MCF 10A (cell line): Measurements from ENCODE around the gene UGT1A10. TPM values are rescaled to one million over a fixed set of nuclear protein-coding genes. Genes with fewer than 3 reads are reported as not detected.

Experiments used
- BruUV-seq: library from RNA; stranded (reverse); fragments of 400-500 nt; replicated peaks from 2 replicates; lab custom pipeline; 2021; lab: Mats Ljungman, UMichigan
- CTCF ChIA-PET: fragments of 300-600 bp; sonication (Branson Sonifier 250); formaldehyde crosslinking; extraction: SDS; loops from one replicate; lab custom pipeline; 2021; ENCODE audit warnings: antibody characterized with exemption, inconsistent platforms; lab: Yijun Ruan, JAX
- POLR2A ChIA-PET: fragments of 300-600, 350-650 bp; sonication (Branson Sonifier 250); formaldehyde crosslinking; extraction: SDS; loops from one replicate; lab custom pipeline; 2020; ENCODE audit warnings: antibody characterized with exemption, inconsistent platforms; lab: Yijun Ruan, JAX
- DNase-seq: peaks from one replicate; pipeline ENCODE4 v3.0.0-alpha.2; 2018; ENCODE audit not compliant: unreplicated experiment
- H3K27ac Mint-ChIP-seq: one replicate; pipeline ENCODE4 v1.8.0; 2022; ENCODE audit warnings: mild to moderate bottlenecking, low read depth, mixed read lengths; ENCODE audit not compliant: unreplicated experiment
- H3K27me3 Mint-ChIP-seq: one replicate; pipeline ENCODE4 v1.8.0; 2022; ENCODE audit warnings: mixed read lengths; ENCODE audit not compliant: insufficient read depth, unreplicated experiment
- H3K36me3 Mint-ChIP-seq: one replicate; pipeline ENCODE4 v1.8.0; 2022; ENCODE audit warnings: mild to moderate bottlenecking, moderate library complexity, mixed read lengths; ENCODE audit not compliant: insufficient read depth, unreplicated experiment
- H3K4me1 Mint-ChIP-seq: one replicate; pipeline ENCODE4 v1.8.0; 2022; ENCODE audit warnings: mixed read lengths; ENCODE audit not compliant: insufficient read depth, unreplicated experiment
- H3K4me3 Mint-ChIP-seq: one replicate; pipeline ENCODE4 v1.8.0; 2022; ENCODE audit warnings: mild to moderate bottlenecking, moderate library complexity, mixed read lengths; ENCODE audit not compliant: unreplicated experiment
- H3K9me3 Mint-ChIP-seq: one replicate; pipeline ENCODE4 v1.8.0; 2022; ENCODE audit warnings: mixed read lengths; ENCODE audit not compliant: unreplicated experiment
- CTCF ChIP-seq: fragments of 200-600 bp; IDR thresholded peaks from one replicate; pipeline ENCODE4 v1.8.0; 2022; ENCODE audit warnings: antibody characterized with exemption, mild to moderate bottlenecking; ENCODE audit not compliant: unreplicated experiment
- intact Hi-C: fragments of 100-400 bp; cut with micrococcal nuclease; formaldehyde crosslinking; loops from 2 replicates; pipeline ENCODE4 v1.14.1; 2022
- total RNA-seq: library from RNA; stranded (reverse); gene quantifications from 2 replicates; pipeline ENCODE4 v1.2.3, GENCODE V29; 2022

UGT1A10 gene
- total RNA-seq, 1 experiment from 2014 or later, result not detected

- no peak for DNase-seq
- peaks cover 13% of the 10 kb centered on the region for H3K27me3 Mint-ChIP-seq
- intact Hi-C loops, result no loop called here
- no peak overlapping the region for H3K27ac Mint-ChIP-seq
- H3K4me3 Mint-ChIP-seq, result no peak overlapping the region
- ChIA-PET CTCF (no interaction called here), POLR2A (no interaction called here)
- no peaks in the 10 kb centered on the region for H3K9me3 Mint-ChIP-seq
- no peak for TF ChIP-seq CTCF
- no peaks in the 10 kb centered on the region for H3K4me1 Mint-ChIP-seq
- BruUV-seq, result no TSS peak
- no peaks in the 10 kb centered on the region for H3K36me3 Mint-ChIP-seq
These were observed 172.0 kb downstream of the UGT1A10 start for GRCh38 chr2:233807966-233808935.

GRCh38 chr2:233810385-233810784 is 174.1 kb downstream of the UGT1A10 start:
- Mint-ChIP-seq H3K9me3 (no peaks in the 10 kb centered on the region), H3K27ac (no peak overlapping the region), H3K4me1 (no peaks in the 10 kb centered on the region), H3K4me3 (no peak overlapping the region), H3K27me3 (peaks cover 13% of the 10 kb centered on the region), H3K36me3 (no peaks in the 10 kb centered on the region)
- ChIA-PET POLR2A (no interaction called here), CTCF (no interaction called here)
- no TSS peak for BruUV-seq
- no peak for TF ChIP-seq CTCF
- intact Hi-C loops, result no loop called here
- DNase-seq, result no peak

GRCh38 chr2:233811087-233811486 is 174.8 kb downstream of the UGT1A10 start:
- H3K4me1 Mint-ChIP-seq, result no peaks in the 10 kb centered on the region
- H3K9me3 Mint-ChIP-seq, result no peaks in the 10 kb centered on the region
- intact Hi-C loops, result no loop called here
- ChIA-PET POLR2A (no interaction called here), CTCF (no interaction called here)
- no peaks in the 10 kb centered on the region for H3K36me3 Mint-ChIP-seq
- H3K4me3 Mint-ChIP-seq, result no peak overlapping the region
- H3K27me3 Mint-ChIP-seq, result peaks cover 13% of the 10 kb centered on the region
- no peak for TF ChIP-seq CTCF
- DNase-seq, result no peak
- no peak overlapping the region for H3K27ac Mint-ChIP-seq
- BruUV-seq, result no TSS peak

- Mint-ChIP-seq H3K27me3 (peaks cover 13% of the 10 kb centered on the region), H3K4me1 (no peaks in the 10 kb centered on the region), H3K4me3 (no peak overlapping the region), H3K27ac (no peak overlapping the region), H3K36me3 (no peaks in the 10 kb centered on the region), H3K9me3 (no peaks in the 10 kb centered on the region)
- TF ChIP-seq CTCF, result no peak
- ChIA-PET POLR2A (no interaction called here), CTCF (no interaction called here)
- intact Hi-C loops, result no loop called here
- DNase-seq, result no peak
- no TSS peak for BruUV-seq
These were observed 175.5 kb downstream of the UGT1A10 start for GRCh38 chr2:233811732-233812131.
